ENCODE measurements around the gene EIF4E2.
A peak's percentile ranks its signal among the peaks of the same experiment; 100 is the strongest.

EIF4E2 gene

DNA sequence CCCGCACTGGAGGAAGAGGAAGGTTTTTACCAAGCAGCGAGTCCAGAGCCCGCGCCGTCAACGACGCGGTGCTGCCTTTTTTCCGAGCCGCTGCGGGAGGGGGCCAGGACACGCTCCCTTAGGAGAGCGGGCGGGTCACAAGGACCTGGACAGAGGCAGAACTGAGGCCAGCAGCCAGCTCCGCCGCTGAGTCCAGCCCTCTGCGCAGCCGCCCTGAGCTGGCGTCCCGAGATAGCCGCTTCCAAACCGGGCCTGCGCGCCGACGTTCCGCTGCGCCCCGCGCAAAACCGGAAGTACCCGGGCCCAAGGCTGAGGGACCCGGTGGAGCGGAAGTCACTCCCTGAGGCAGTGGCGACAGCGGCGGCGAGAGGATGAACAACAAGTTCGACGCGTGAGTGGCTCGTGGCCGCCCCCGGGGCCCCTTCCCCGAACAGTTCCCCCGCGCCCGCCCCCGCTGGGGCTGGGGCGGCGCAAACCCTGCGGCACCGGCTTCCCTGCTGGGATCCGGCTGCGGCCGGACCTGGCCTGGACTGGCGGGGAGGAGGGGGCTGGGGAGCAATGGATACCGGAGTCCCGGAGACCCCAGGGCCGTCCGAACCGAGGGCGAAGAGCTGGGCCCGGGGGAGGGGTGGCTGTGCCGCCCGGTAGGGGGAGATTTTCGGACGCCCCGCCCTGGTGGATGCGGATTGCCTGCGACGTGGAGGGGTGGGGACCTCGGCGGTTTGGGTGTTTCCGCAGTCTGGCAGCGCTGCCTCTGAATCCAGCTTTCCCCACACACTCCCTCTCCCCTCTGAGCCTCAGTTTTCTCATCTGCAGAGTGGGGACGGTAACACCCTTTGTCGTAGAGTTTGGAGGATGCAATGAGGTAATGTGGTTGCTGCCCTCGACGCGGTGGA, at the start of gene EIF4E2, which contains the start of gene TIGD1:
Gene EIF4E2 (plus strand): TSS at position 336 of the 896 bp plus-strand sequence. CDS start 36 bp downstream, at position 372.
Gene TIGD1 (minus strand): TSS at position 204 of the 896 bp plus-strand sequence. CDS start 675 bp downstream, outside the sequence.
- peak; percentile 87 for DNase-seq (ENCODE audit: low read depth, low spot score)

GRCh38 chr2:232501331-232501771, 49.1 kb upstream of the EIF4E2 start:
- DNase-seq (ENCODE audit: low read depth, low spot score): no peak

GRCh38 chr2:232501794-232502390, 48.6 kb upstream of the EIF4E2 start:
- DNase-seq (ENCODE audit: low read depth, low spot score): no peak

DNA sequence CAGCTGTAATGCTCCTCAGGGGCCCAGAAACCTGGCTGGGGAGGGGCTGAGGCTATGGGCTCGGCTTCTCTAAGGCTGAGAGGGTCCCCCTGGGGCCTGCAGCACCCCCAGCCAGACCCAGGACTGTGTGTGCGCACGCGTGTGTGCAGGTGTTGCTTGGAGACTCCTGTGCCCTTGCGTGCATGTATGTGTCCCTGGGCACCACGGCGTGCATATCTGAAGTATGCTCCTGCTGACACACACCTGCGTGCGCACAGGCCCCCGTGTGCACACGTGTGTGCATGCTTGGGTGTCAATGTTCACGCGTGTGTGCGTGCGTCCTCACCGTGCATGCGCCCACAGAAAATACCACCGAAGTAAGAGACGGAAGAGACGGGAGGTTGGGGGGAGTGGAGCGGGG, 48.0 kb upstream of the EIF4E2 start:
- no peak for DNase-seq (ENCODE audit: low read depth, low spot score)

- DNase-seq (ENCODE audit: low read depth, low spot score): no peak
Measured at GRCh38 chr2:232502911-232503808, 47.3 kb upstream of the EIF4E2 start.

- no peak for DNase-seq (ENCODE audit: low read depth, low spot score)
Measured at GRCh38 chr2:232503809-232504323, 46.6 kb upstream of the EIF4E2 start.

DNA sequence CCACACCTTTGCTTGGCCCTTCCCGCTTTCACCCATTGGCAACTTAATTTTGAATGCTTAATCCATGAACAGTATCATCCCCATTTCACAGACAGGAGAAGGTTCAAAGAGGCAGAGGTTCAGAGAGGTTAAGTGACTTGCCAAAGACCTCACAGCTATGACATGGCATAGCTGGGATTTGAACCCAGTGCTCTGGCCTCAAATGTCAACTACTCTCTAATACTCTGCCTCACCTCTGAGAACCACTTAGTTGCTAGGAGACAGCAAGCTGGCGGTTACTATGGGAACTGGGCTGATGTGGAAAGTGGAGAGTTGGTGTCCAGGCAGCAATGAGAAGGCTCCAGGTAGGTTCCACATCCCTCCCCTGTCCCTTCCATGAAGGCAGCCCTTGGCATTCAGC, 46.1 kb upstream of the EIF4E2 start:
- no peak for DNase-seq (ENCODE audit: low read depth, low spot score)

- no peak for DNase-seq (ENCODE audit: low read depth, low spot score)
Measured at GRCh38 chr2:232505856-232506255, 44.6 kb upstream of the EIF4E2 start.

DNA sequence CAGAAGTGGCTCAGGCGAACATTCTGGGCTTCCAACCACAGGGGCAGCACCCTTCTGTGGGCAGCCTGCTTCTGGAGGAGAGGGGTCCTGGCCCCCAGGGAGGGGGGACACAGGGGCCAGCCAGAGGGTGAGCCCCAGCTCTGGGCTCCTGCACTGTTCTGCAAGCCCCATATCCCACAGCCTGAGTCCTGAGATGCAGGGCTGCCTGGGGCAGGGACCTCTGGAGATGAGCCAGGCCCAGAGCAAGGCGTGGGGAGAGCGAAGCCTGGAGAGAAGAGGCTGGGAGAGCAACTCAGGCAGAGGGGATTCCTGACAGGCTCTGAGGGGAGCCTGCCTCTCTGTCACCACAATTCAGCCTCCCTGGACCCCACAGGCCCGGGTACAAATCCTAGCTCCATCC, 43.8 kb upstream of the EIF4E2 start:
- DNase-seq (ENCODE audit: low read depth, low spot score): no peak

DNA sequence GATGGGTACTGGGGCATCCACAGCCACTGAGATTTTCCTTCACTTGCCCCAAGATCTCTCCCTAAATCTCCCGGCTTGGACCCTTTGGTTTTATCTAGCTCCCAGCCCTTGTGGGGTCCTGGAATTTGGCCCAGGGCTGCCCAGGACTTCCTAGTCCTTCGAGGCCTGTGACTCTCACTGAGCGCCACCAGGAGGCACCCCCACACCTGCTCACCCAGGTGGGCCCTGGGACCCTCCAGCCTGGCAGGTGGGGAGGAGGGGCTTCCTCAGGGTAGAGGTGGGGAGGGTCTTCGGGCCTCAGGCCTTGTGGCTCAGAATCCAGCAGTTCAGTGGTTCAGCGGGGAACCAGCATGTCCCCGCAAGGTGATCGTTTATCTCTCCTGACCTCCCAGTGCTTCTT, 42.2 kb upstream of the EIF4E2 start:
- no peak for DNase-seq (ENCODE audit: low read depth, low spot score)

GRCh38 chr2:232511336-232511890, 39.1 kb upstream of the EIF4E2 start:
- DNase-seq (ENCODE audit: low read depth, low spot score): no peak

DNA sequence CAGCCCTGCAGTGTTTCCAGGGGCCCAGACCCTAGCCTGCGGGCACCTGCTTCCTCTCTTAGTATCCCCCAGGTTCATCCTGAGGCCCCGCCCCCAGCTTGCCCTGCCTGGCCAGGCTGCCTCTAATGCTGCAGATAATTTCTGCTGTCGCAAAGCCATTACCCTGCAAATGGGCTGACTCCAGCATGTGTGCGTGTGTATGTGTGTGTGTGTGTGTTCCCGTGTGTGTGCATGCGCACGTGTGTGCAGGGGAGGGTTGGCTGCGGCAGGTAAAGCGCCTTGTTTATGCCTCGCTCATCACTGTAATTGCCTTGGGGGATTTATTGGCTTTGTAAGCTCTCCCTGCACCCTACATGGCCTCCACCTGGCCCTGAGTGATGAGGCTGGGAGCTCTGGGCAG, 37.9 kb upstream of the EIF4E2 start:
- no peak for DNase-seq (ENCODE audit: low read depth, low spot score)

GRCh38 chr2:232513353-232513752, 37.1 kb upstream of the EIF4E2 start:
- no peak for DNase-seq (ENCODE audit: low read depth, low spot score)

GRCh38 chr2:232515639-232516038, 34.9 kb upstream of the EIF4E2 start:
- no peak for DNase-seq (ENCODE audit: low read depth, low spot score)

GRCh38 chr2:232516551-232516950, 33.9 kb upstream of the EIF4E2 start:
- DNase-seq (ENCODE audit: low read depth, low spot score): no peak

- DNase-seq (ENCODE audit: low read depth, low spot score): no peak
Measured at GRCh38 chr2:232518844-232519243, 31.6 kb upstream of the EIF4E2 start.

DNA sequence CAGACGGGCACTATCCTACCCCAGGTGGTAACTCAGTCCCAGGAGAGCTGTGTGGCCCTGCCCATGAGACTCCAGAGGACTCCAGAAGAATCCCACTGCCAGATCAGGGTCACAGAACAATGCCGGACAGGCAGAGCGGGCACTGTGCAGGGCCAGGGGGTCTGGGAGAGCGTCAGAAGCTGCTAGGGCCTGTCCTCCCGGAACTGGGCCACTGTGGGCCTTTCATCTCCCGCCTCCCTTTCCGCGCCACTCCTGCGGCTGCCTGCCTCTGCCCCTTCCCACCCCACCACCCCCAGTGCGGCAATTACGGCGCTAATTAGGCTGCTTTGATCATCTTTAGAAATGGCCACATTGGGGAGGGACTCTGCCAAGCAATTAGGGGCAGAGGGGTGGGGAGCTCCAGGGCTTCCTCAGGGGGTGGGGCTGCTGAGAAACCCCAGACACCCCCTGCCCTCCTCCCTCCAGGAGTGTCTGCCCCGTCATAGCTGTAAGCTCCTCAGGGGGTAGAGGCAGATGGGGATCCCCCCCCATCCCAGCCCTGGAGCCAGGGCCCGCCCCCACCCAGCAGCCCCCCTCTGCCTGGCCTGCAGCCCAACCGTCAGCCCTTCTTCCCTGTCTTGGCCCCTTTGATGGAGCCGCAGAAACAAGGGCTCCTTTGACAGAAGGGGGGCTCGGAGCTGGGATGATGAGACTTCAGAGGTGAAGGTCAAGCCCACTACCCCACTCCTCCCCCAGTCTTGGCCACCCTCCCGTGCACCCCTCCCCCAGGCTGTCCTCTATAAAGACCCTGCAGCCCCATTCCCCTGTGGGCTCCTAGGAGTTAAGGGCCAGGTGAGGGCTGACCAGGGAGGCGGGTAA, 30.7 kb upstream of the EIF4E2 start, which contains the start of gene PRSS56:
Gene PRSS56 (plus strand): TSS at position 808 of the 858 bp plus-strand sequence. CDS start 211 bp downstream, outside the sequence.
- DNase-seq (ENCODE audit: low read depth, low spot score): no peak

DNA sequence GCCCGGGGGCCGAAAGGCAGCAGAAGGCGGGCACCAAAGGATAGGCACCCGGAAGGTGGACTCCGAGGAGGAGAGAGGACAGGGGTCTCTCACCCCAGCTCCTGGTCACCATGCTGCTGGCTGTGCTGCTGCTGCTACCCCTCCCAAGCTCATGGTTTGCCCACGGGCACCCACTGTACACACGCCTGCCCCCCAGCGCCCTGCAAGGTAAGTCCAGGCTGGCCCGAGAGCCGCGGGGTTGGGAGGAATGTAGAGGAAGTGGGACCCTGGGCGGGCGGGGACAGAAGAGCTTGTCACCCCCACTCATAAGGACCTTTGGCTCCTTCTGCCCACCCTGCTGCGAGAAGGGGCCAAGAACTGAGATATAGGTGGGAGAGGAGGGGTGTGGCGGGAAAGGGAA, 30.0 kb upstream of the EIF4E2 start:
- no peak for DNase-seq (ENCODE audit: low read depth, low spot score)

DNA sequence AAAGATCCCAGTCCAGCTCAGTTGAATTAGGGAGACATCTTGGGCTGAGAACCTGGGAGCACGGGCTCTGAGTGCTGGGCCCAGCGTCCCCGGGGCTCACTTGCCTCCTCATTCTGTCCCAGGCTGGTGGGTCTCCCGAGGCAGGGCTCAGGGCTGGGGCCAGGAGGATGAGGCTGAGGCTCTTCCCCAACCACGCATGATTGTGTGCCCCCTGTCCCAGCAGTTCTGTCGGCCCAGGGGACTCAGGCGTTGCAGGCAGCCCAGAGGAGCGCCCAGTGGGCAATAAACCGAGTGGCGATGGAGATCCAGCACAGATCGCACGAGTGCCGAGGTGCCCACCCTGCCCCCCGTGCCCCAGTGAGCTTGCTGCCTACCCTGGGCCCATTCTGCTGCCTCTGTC, 29.4 kb upstream of the EIF4E2 start:
- DNase-seq (ENCODE audit: low read depth, low spot score): no peak

DNA sequence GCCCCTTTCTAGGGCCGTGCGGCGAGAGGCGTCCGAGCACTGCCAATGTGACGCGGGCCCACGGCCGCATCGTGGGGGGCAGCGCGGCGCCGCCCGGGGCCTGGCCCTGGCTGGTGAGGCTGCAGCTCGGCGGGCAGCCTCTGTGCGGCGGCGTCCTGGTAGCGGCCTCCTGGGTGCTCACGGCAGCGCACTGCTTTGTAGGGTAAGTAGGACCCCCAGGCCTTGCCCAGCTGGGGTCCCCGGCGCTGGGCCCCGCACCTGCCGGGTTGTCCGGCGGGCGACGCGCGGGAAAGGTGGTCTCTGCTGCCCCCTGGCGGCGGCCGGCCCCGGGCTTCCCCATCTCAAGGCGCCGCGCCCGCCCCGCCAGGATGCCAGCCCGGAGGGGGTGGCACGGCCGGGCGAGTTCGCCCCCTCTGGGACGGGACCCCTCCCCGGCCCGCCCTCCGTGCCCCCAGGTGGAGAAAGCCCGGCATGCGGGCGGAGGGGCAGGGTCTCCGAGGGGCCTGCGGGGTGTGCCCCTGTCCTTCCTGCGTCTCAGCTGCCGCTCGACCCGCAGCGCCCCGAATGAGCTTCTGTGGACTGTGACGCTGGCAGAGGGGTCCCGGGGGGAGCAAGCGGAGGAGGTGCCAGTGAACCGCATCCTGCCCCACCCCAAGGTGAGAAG, 28.4 kb upstream of the EIF4E2 start:
- peak; percentile 53 for DNase-seq (ENCODE audit: low read depth, low spot score)

Data from activated naive CD8-positive, alpha-beta T cell treated with anti-CD3 and anti-CD28 coated beads, Interleukin-2, amount 50 U/mL, for 16 hours (primary cell).